Type B pancreatic cell (in vitro differentiated cells): ENCODE results near the gene ACOXL. TPM values are rescaled to one million over a fixed set of nuclear protein-coding genes. Genes with fewer than 3 reads are reported as not detected.

Experiments
- DNase-seq: peaks from one replicate; pipeline ENCODE4 v3.0.0; 2021; ENCODE audit warnings: mixed read lengths; ENCODE audit not compliant: unreplicated experiment; ENCODE audit errors: extremely low spot score
- H3K27ac Mint-ChIP-seq: 2 replicates; pipeline ENCODE4 v1.8.0; 2021; ENCODE audit warnings: mild to moderate bottlenecking, mixed read lengths
- H3K27me3 Mint-ChIP-seq: 2 replicates; pipeline ENCODE4 v1.8.0; 2021; ENCODE audit warnings: mixed read lengths
- H3K36me3 Mint-ChIP-seq: 2 replicates; pipeline ENCODE4 v1.8.0; 2021; ENCODE audit warnings: mixed read lengths
- H3K4me1 Mint-ChIP-seq: one replicate; pipeline ENCODE4 v1.8.0; 2021; ENCODE audit warnings: mixed read lengths; ENCODE audit not compliant: unreplicated experiment
- H3K4me3 Mint-ChIP-seq: 2 replicates; pipeline ENCODE4 v1.8.0; 2021; ENCODE audit warnings: mild to moderate bottlenecking, mixed read lengths
- H3K9me3 Mint-ChIP-seq: 2 replicates; pipeline ENCODE4 v1.8.0; 2021; ENCODE audit warnings: mixed read lengths
- CTCF ChIP-seq: fragments of 200-600 bp; sonication (generic); conservative IDR thresholded peaks from 2 replicates; pipeline ENCODE4 v1.5.0; 2021; ENCODE audit warnings: antibody characterized with exemption, mild to moderate bottlenecking
- total RNA-seq: library from RNA; stranded (reverse); gene quantifications from 2 replicates; pipeline ENCODE4 v1.2.1, GENCODE V29; 2021; ENCODE audit warnings: low replicate concordance

The ACOXL gene
- total RNA-seq, 1 donor from 2014 or later, result 1.4 TPM

- Mint-ChIP-seq H3K4me3 (no peak overlapping the region), H3K27ac (no peak overlapping the region), H3K9me3 (no peaks in the 10 kb centered on the region), H3K36me3 (no peaks in the 10 kb centered on the region), H3K27me3 (peaks cover 21% of the 10 kb centered on the region), H3K4me1 (peaks cover 19% of the 10 kb centered on the region)
- no peak for DNase-seq
- no peak for TF ChIP-seq CTCF
Observed at GRCh38 chr2:110866045-110866444, 133.7 kb downstream of the ACOXL start.

GRCh38 chr2:110866466-110866865 is 134.1 kb downstream of the ACOXL start:
- Mint-ChIP-seq H3K4me1 (peaks cover 23% of the 10 kb centered on the region), H3K36me3 (no peaks in the 10 kb centered on the region), H3K27ac (no peak overlapping the region), H3K27me3 (peaks cover 16% of the 10 kb centered on the region), H3K4me3 (no peak overlapping the region), H3K9me3 (no peaks in the 10 kb centered on the region)
- DNase-seq, result no peak
- no peak for TF ChIP-seq CTCF

GRCh38 chr2:110867078-110867477 is 134.7 kb downstream of the ACOXL start:
- DNase-seq, result no peak
- H3K36me3 Mint-ChIP-seq, result no peaks in the 10 kb centered on the region
- peaks cover 10% of the 10 kb centered on the region for H3K27me3 Mint-ChIP-seq
- TF ChIP-seq CTCF, result no peak
- H3K27ac Mint-ChIP-seq, result no peak overlapping the region
- no peak overlapping the region for H3K4me3 Mint-ChIP-seq
- no peaks in the 10 kb centered on the region for H3K9me3 Mint-ChIP-seq
- peaks cover 21% of the 10 kb centered on the region for H3K4me1 Mint-ChIP-seq

- Mint-ChIP-seq H3K4me1 (peaks cover 20% of the 10 kb centered on the region), H3K9me3 (no peaks in the 10 kb centered on the region), H3K36me3 (no peaks in the 10 kb centered on the region), H3K27me3 (peaks cover 10% of the 10 kb centered on the region), H3K4me3 (no peak overlapping the region), H3K27ac (no peak overlapping the region)
- TF ChIP-seq CTCF, result no peak
- DNase-seq, result no peak
Observed at GRCh38 chr2:110868971-110869370, 136.6 kb downstream of the ACOXL start.

GRCh38 chr2:110869472-110870446 is 137.4 kb downstream of the ACOXL start:
- no peak overlapping the region for H3K4me3 Mint-ChIP-seq
- TF ChIP-seq CTCF, result no peak
- peaks cover 10% of the 10 kb centered on the region for H3K27me3 Mint-ChIP-seq
- no peak overlapping the region for H3K27ac Mint-ChIP-seq
- no peak for DNase-seq
- peaks cover 20% of the 10 kb centered on the region for H3K4me1 Mint-ChIP-seq
- no peaks in the 10 kb centered on the region for H3K36me3 Mint-ChIP-seq
- no peaks in the 10 kb centered on the region for H3K9me3 Mint-ChIP-seq
